Gastrocnemius medialis (tissue), 4 donors: ENCODE data around the gene INCA1.

ENCODE experiments used
- CTCF ChIP-seq, 5 experiments: fragments of 450-650 bp in 3 of 5; fragments of 200-600 bp in 2 of 5; sonication (generic) in 2 of 5; IDR thresholded peaks in 4 of 5; conservative IDR thresholded peaks in 1 of 5; 1 replicate in 4 of 5; 2 replicates in 1 of 5; pipeline ENCODE4 v1.5.1; 2016 to 2019; ENCODE audit warnings: antibody characterized with exemption in 5 of 5, mild to moderate bottlenecking in 3 of 5, moderate library complexity in 3 of 5
- POLR2A ChIP-seq, 2 donors: fragments of 450-650 bp; IDR thresholded peaks; one replicate each; pipeline ENCODE4 v1.6.1; 2017; ENCODE audit warnings: antibody characterized with exemption in 2 of 2, mild to moderate bottlenecking in 2 of 2, moderate library complexity in 2 of 2

DNA sequence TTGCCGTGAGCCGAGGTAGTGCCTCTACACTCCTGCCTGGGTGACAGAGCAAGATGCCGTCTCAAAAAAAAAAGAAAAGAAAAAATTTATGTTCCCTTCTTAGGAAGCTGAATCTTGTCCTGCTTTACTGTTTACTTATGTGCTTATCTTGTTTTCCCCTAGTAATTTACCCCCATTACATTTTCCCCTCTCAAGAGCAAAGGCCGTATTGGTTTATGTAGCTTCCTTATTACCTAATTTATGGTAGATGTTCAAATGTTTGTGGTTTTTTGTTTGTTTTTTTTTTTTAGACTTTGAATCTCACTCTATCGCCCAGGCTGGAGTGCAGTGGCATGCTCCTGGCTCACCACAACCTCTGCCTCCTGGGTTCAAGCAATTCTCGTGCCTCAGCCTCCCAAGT lies 48.2 kb upstream of the INCA1 start:
- TF ChIP-seq POLR2A (IDR thresholded peaks at IDR 0.05): no peak
- TF ChIP-seq CTCF (IDR thresholded peaks at IDR 0.05 in 4 of 5, conservative IDR thresholded peaks at IDR 0.05 in 1 of 5): no peak
